Measurements from ENCODE around the gene FCN2.

The FCN2 gene

GRCh38 chr9:134895908-134896833 lies 15.6 kb downstream of the FCN2 start:
- H3K27ac ChIP-seq: no peak overlapping the region
- TF ChIP-seq ZFX (IDR thresholded peaks at IDR 0.05; ENCODE audit: borderline replicate concordance) (no peak), CTCF (IDR thresholded peaks at IDR 0.05) (no peak)

- TF ChIP-seq CTCF (IDR thresholded peaks at IDR 0.05) (no peak), ZFX (IDR thresholded peaks at IDR 0.05; ENCODE audit: borderline replicate concordance) (no peak)
- H3K27ac ChIP-seq: no peak overlapping the region
Observed at GRCh38 chr9:134896834-134897583, 16.4 kb downstream of the FCN2 start.

- no peak overlapping the region for H3K27ac ChIP-seq
- TF ChIP-seq ZFX (IDR thresholded peaks at IDR 0.05; ENCODE audit: borderline replicate concordance) (no peak), CTCF (IDR thresholded peaks at IDR 0.05) (no peak)
Observed at GRCh38 chr9:134897584-134898170, 17.1 kb downstream of the FCN2 start.

- no peak overlapping the region for H3K27ac ChIP-seq
- TF ChIP-seq CTCF (IDR thresholded peaks at IDR 0.05) (no peak), ZFX (IDR thresholded peaks at IDR 0.05; ENCODE audit: borderline replicate concordance) (no peak)
Observed at GRCh38 chr9:134898319-134898718, 17.7 kb downstream of the FCN2 start.

- H3K27ac ChIP-seq: no peak overlapping the region
- TF ChIP-seq ZFX (IDR thresholded peaks at IDR 0.05; ENCODE audit: borderline replicate concordance) (no peak), CTCF (IDR thresholded peaks at IDR 0.05) (no peak)
Observed at GRCh38 chr9:134899168-134899567, 18.6 kb downstream of the FCN2 start.

GRCh38 chr9:134899818-134900217 lies 19.2 kb downstream of the FCN2 start:
- TF ChIP-seq CTCF (IDR thresholded peaks at IDR 0.05): no peak
- no peak for TF ChIP-seq ZFX (IDR thresholded peaks at IDR 0.05; ENCODE audit: borderline replicate concordance)
- no peak overlapping the region for H3K27ac ChIP-seq
